Hypothalamus (tissue), 51 donors: ENCODE results near the gene HIC1.
A peak's percentile ranks its signal among the peaks of the same experiment; 100 is the strongest.
"Not testable (repeated sequence)": the region's sequence is repeated elsewhere in the genome, so short reads cannot be mapped to it uniquely, and the experiment has no call there.

Experiments used
- DNase-seq, 51 donors: peaks; one replicate each; lab custom pipeline; 2025; lab: John Stamatoyannopoulos, UW

HIC1 gene

GRCh38 chr17:2054512-2055291, at the start of gene HIC1:
Gene HIC1, plus strand, starts transcription at chr17:2055103. Its CDS starts 1,588 bp downstream, at chr17:2056691.
- DNase-seq, result peak in 41 of 51 donors; percentile 21 to 77 (median 53)

- DNase-seq, result peak in 1 of 51 donors; percentile 74
These were observed 46.4 kb upstream of the HIC1 start for GRCh38 chr17:2008332-2009126.

- DNase-seq, result no peak
These were observed 45.2 kb upstream of the HIC1 start for GRCh38 chr17:2009737-2010136.

- no peak for DNase-seq
These were observed 43.2 kb upstream of the HIC1 start for GRCh38 chr17:2011411-2012371.

GRCh38 chr17:2012499-2012898, 42.4 kb upstream of the HIC1 start:
- DNase-seq, result no peak

GRCh38 chr17:2013220-2013993, 41.5 kb upstream of the HIC1 start:
- not testable (repeated sequence) for DNase-seq

GRCh38 chr17:2013994-2014317, 40.9 kb upstream of the HIC1 start:
- DNase-seq, result no peak

GRCh38 chr17:2015314-2015713, 39.6 kb upstream of the HIC1 start:
- DNase-seq, result no peak

GRCh38 chr17:2016494-2016893, 38.4 kb upstream of the HIC1 start:
- no peak for DNase-seq

GRCh38 chr17:2017274-2017941, 37.5 kb upstream of the HIC1 start:
- peak in 2 of 51 donors; percentile 19 to 54 for DNase-seq

GRCh38 chr17:2018716-2019510, 36.0 kb upstream of the HIC1 start:
- DNase-seq, result no peak

GRCh38 chr17:2019723-2020122, 35.2 kb upstream of the HIC1 start:
- DNase-seq, result no peak

- DNase-seq, result no peak
These were observed 34.2 kb upstream of the HIC1 start for GRCh38 chr17:2020721-2021120.

- DNase-seq, result no peak
These were observed 32.2 kb upstream of the HIC1 start for GRCh38 chr17:2022647-2023240.

- DNase-seq, result peak in 1 of 51 donors; percentile 46
These were observed 31.6 kb upstream of the HIC1 start for GRCh38 chr17:2023256-2023655.

GRCh38 chr17:2023692-2024571, 31.0 kb upstream of the HIC1 start:
- peak in 17 of 51 donors; percentile 9 to 46 (median 30) for DNase-seq

GRCh38 chr17:2024572-2025219, 30.2 kb upstream of the HIC1 start:
- no peak for DNase-seq
